Tibial nerve (tissue), 3 donors: ENCODE data around the gene RIC1.

ENCODE experiments used
- CTCF ChIP-seq, 5 experiments: fragments of 200-600 bp in 3 of 5; fragments of 450-650 bp in 2 of 5; sonication (generic) in 3 of 5; IDR thresholded peaks; one replicate each; pipeline ENCODE4 v1.5.1; 2016 to 2019; ENCODE audit warnings: antibody characterized with exemption in 5 of 5, mild to moderate bottlenecking in 3 of 5, moderate library complexity in 2 of 5
- POLR2A ChIP-seq, 2 donors: fragments of 450-650 bp; IDR thresholded peaks; one replicate each; pipeline ENCODE4 v1.6.1; 2017; ENCODE audit warnings: antibody characterized with exemption in 2 of 2, mild to moderate bottlenecking in 2 of 2, moderate library complexity in 2 of 2

DNA sequence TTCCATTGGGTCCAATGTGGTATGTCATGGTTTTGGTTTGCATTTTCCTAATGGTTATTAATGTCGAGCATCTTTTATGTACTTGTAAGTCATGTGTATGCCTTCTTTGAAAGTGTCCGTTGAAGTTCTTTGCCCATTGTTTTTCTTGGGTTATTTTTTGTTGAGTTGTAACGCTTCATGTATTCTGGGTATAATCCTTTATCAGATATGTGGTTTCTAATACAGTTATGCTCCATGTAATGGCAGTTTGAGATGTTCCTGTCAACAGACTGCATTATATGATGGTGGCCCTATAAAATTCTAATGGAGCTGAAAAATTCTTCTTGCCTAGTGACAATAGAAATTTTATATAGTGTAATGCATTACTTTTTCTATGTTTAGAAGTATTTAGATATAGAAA is 17.2 kb downstream of the RIC1 start:
- TF ChIP-seq CTCF (IDR thresholded peaks at IDR 0.05) (no peak), POLR2A (IDR thresholded peaks at IDR 0.05) (no peak)
